H4 (cell line): ENCODE measurements around the gene CEL. TPM values are rescaled to one million over a fixed set of nuclear protein-coding genes. Genes with fewer than 3 reads are reported as not detected.
"Not testable (repeated sequence)": the region's sequence is repeated elsewhere in the genome, so short reads cannot be mapped to it uniquely, and the experiment has no call there.

Experiments used
- DNase-seq: peaks from one replicate; pipeline ENCODE4 v3.0.0-alpha.2; 2015; ENCODE audit warnings: low spot score
- total RNA-seq: library from RNA; depleted of rRNA; stranded (reverse); fragments of >200 nt; shearing (Covaris generic); gene quantifications from 2 replicates; pipeline ENCODE4 v1.2.3, GENCODE V29; 2014

Gene CEL
- total RNA-seq, 1 experiment from 2014 or later = 0.14 TPM

GRCh38 chr9:133064241-133065069 lies 2.7 kb downstream of the CEL start:
- no peak for DNase-seq

DNA sequence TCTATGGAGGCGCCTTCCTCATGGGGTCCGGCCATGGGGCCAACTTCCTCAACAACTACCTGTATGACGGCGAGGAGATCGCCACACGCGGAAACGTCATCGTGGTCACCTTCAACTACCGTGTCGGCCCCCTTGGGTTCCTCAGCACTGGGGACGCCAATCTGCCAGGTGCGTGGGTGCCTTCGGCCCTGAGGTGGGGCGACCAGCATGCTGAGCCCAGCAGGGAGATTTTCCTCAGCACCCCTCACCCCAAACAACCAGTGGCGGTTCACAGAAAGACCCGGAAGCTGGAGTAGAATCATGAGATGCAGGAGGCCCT lies 3.2 kb downstream of the CEL start:
- DNase-seq = no peak

GRCh38 chr9:133066181-133066983 lies 4.6 kb downstream of the CEL start:
- DNase-seq = no peak

GRCh38 chr9:133067006-133067405 lies 5.2 kb downstream of the CEL start:
- no peak for DNase-seq

GRCh38 chr9:133067813-133068212 lies 6.0 kb downstream of the CEL start:
- DNase-seq = no peak

DNA sequence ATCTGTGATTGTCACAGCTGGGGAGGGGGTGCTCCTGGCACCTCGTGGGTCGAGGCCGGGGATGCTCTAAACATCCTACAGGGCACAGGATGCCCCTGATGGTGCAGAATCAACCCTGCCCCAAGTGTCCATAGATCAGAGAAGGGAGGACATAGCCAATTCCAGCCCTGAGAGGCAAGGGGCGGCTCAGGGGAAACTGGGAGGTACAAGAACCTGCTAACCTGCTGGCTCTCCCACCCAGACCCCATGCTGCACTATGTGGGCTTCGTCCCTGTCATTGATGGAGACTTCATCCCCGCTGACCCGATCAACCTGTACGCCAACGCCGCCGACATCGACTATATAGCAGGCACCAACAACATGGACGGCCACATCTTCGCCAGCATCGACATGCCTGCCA lies 6.7 kb downstream of the CEL start:
- not testable (repeated sequence) for DNase-seq

DNA sequence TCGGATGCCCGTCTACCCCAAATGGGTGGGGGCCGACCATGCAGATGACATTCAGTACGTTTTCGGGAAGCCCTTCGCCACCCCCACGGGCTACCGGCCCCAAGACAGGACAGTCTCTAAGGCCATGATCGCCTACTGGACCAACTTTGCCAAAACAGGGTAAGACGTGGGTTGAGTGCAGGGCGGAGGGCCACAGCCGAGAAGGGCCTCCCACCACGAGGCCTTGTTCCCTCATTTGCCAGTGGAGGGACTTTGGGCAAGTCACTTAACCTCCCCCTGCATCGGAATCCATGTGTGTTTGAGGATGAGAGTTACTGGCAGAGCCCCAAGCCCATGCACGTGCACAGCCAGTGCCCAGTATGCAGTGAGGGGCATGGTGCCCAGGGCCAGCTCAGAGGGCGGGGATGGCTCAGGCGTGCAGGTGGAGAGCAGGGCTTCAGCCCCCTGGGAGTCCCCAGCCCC lies 8.8 kb downstream of the CEL start:
- not testable (repeated sequence) for DNase-seq

DNA sequence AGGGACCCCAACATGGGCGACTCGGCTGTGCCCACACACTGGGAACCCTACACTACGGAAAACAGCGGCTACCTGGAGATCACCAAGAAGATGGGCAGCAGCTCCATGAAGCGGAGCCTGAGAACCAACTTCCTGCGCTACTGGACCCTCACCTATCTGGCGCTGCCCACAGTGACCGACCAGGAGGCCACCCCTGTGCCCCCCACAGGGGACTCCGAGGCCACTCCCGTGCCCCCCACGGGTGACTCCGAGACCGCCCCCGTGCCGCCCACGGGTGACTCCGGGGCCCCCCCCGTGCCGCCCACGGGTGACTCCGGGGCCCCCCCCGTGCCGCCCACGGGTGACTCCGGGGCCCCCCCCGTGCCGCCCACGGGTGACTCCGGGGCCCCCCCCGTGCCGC lies 9.2 kb downstream of the CEL start:
- DNase-seq = not testable (repeated sequence)

- no peak for DNase-seq
Observed at GRCh38 chr9:133071484-133072150, 9.8 kb downstream of the CEL start.

DNA sequence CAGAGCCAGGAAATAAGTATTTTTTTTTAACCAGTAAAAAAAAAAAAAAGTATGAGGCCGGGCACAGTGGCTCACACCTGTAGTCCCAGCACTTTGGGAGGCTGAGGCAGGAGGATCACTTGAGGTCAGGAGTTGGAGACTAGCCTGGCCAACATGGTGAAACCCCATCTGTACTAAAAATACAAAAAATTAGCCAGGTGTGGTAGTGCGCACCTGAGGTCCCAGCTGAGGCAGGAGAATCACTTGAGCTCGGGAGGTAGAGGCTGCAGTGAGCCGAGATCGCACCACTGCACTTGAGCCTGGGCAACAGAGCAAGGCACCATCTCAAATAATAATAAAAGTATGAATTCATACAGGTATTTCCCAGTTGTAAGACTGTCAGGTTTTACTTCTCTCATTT lies 10.4 kb downstream of the CEL start:
- DNase-seq = not testable (repeated sequence)

DNA sequence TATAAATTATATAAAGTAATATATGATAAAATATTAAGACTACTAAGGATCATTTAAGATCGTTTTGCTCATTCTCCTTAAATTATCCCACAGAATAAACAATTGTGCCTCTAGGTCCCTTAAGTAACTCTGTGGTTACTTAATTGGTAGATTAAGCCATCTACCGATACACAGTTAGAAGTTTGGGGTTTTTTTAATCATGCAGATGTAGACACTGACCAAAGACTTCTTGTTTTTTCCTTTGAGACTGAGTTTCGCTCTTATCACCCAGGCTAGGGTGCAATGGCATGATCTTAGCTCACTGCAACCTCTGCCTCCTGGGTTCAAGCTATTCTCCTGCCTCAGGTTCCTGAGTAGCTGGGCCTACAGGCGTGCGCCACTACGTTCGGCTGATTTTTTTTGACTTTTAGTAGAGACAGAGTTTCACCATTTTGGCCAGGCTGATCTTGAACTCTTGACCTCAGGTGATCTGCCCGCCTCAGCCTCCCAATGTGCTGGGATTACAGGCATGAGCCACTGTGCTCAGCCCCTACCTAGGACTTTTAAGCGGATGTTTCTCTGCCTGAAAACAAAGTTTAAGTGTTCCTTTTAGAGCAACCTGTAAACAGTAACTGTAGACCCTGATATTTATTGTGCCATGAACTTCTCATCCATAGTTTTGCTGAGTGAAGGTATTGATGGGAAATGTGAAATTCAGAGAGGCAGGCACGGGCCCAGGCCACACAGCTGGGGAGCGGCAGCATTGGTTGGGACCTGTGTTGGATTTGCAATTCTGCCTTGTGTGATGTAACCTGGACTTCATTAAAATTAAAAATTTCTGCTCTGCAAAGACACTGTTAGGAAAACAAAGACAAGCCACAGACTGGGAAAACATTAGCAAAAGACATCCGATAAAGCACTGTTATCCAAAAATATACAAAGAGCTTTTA lies 11.6 kb downstream of the CEL start:
- no peak for DNase-seq

- no peak for DNase-seq
Observed at GRCh38 chr9:133074111-133074651, 12.4 kb downstream of the CEL start.

GRCh38 chr9:133075925-133076630 lies 14.3 kb downstream of the CEL start:
- no peak for DNase-seq

DNA sequence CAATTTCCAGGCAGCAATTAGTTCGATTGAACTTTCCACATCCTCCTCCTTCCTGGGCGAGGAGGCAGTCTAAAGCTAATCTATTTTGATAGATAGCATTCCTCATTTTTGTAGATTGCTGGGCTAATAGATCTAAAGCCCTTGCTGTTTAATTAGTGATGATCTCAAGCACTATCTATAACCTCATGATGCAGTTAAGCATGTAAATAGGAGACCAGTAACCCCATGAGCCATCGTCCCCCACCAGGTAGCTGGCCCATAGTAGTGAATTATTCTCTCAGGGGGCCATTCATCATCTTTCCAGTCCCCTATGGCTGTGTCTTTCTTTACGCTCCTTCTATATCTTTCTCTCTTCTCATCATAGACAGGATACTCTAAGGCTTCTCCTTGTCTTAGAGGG lies 14.9 kb downstream of the CEL start:
- no peak for DNase-seq

- no peak for DNase-seq
Observed at GRCh38 chr9:133078486-133078885, 16.7 kb downstream of the CEL start.

DNA sequence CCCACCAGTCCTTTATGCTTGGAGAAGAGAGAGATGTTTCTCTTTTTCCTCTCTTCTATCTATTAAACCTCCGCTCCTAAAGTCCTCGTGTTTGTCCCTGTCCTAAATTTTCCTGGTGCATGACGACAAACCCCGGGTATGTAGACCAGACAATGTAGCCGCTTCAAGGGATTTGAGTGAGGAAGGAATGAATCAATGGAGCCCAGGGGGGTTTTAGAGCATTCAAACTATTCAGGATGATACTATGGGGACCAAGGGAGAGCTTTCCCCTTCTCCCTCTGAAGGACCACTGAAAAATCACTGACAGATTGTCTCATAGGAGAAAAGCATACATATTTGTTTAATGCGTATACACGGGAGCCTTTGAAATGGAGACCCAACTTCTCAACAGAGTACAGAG lies 18.4 kb downstream of the CEL start:
- no peak for DNase-seq

- not testable (repeated sequence) for DNase-seq
Observed at GRCh38 chr9:133080786-133081779, 19.3 kb downstream of the CEL start.

- DNase-seq = not testable (repeated sequence)
Observed at GRCh38 chr9:133081957-133082644, 20.3 kb downstream of the CEL start.

- not testable (repeated sequence) for DNase-seq
Observed at GRCh38 chr9:133083688-133084087, 21.9 kb downstream of the CEL start.
